Liver (tissue), 9 donors: ENCODE data around the gene IQCM. TPM values are rescaled to one million over a fixed set of nuclear protein-coding genes. Genes with fewer than 3 reads are reported as not detected.

Source experiments
- DNase-seq: peaks from one replicate; pipeline ENCODE4 v3.0.0-alpha.2; 2017; ENCODE audit warnings: low spot score
- H3K27ac ChIP-seq, 2 donors: one replicate each; pipeline ENCODE4 v1.7.0; 2013; ENCODE audit warnings: inconsistent platforms in 2 of 2, low read length in 2 of 2, control low read depth in 1 of 2, low read depth in 1 of 2, mild to moderate bottlenecking in 1 of 2
- H3K27me3 ChIP-seq, 4 donors: one replicate each; pipeline versions ENCODE4 v1.6.1 to v1.7.0; 2013; ENCODE audit warnings: low read length in 3 of 4, inconsistent platforms in 1 of 4, mild to moderate bottlenecking in 1 of 4, moderate library complexity in 1 of 4; ENCODE audit not compliant: control insufficient read depth in 4 of 4, insufficient read depth in 4 of 4
- H3K36me3 ChIP-seq, 4 donors: one replicate each; pipeline versions ENCODE4 v1.6.1 to v1.7.0; 2013; ENCODE audit warnings: low read length in 3 of 4, mild to moderate bottlenecking in 3 of 4, low read depth in 1 of 4, moderate library complexity in 1 of 4; ENCODE audit not compliant: control insufficient read depth in 4 of 4, insufficient read depth in 3 of 4
- H3K4me1 ChIP-seq, 4 donors: one replicate each; pipeline versions ENCODE4 v1.6.1 to v1.7.0; 2013; ENCODE audit warnings: low read length in 3 of 4, mild to moderate bottlenecking in 3 of 4, moderate library complexity in 1 of 4; ENCODE audit not compliant: control insufficient read depth in 4 of 4, insufficient read depth in 4 of 4
- H3K4me3 ChIP-seq, 3 donors: one replicate each; pipeline versions ENCODE4 v1.6.1 to v1.7.0; 2013; ENCODE audit warnings: low read length in 3 of 3, control low read depth in 1 of 3, low read depth in 1 of 3, mild to moderate bottlenecking in 1 of 3
- H3K9ac ChIP-seq, 2 donors: one replicate each; pipeline ENCODE4 v1.7.0; 2013; ENCODE audit warnings: low read length in 2 of 2, mild to moderate bottlenecking in 2 of 2, moderate library complexity in 2 of 2, control low read depth in 1 of 2, low read depth in 1 of 2
- H3K9me3 ChIP-seq, 4 donors: one replicate each; pipeline versions ENCODE4 v1.6.1 to v1.7.0; 2013; ENCODE audit warnings: low read length in 3 of 4; ENCODE audit not compliant: control insufficient read depth in 4 of 4
- EGR1 ChIP-seq, 2 donors: IDR thresholded peaks; 2 replicates each; pipeline ENCODE4 v1.6.1; 2016 to 2018; ENCODE audit warnings: antibody characterized with exemption in 2 of 2, low read depth in 2 of 2
- FOXA2 ChIP-seq: IDR thresholded peaks from 2 replicates; pipeline ENCODE4 v1.6.1; 2016; ENCODE audit warnings: antibody characterized with exemption
- HNF4G ChIP-seq: IDR thresholded peaks from 2 replicates; pipeline ENCODE4 v1.6.1; 2016; ENCODE audit warnings: antibody characterized with exemption
- JUND ChIP-seq, 2 donors: IDR thresholded peaks; 2 replicates each; pipeline ENCODE4 v1.6.1; 2016; ENCODE audit warnings: antibody characterized with exemption in 2 of 2
- NR2F2 ChIP-seq: IDR thresholded peaks from 2 replicates; pipeline ENCODE4 v1.6.1; 2016; ENCODE audit warnings: antibody characterized with exemption
- RAD21 ChIP-seq, 2 donors: IDR thresholded peaks; 2 replicates each; pipeline ENCODE4 v1.6.1; 2016; ENCODE audit warnings: antibody characterized with exemption in 2 of 2, mild to moderate bottlenecking in 2 of 2
- RXRA ChIP-seq, 2 donors: IDR thresholded peaks; 2 replicates each; pipeline ENCODE4 v1.6.1; 2017 to 2018; ENCODE audit warnings: antibody characterized with exemption in 2 of 2, mild to moderate bottlenecking in 1 of 2
- SP1 ChIP-seq: IDR thresholded peaks from 2 replicates; pipeline ENCODE4 v1.6.1; 2018; ENCODE audit warnings: antibody characterized with exemption, mild to moderate bottlenecking
- TAF1 ChIP-seq: conservative IDR thresholded peaks from 2 replicates; pipeline ENCODE4 v1.6.1; 2016; ENCODE audit warnings: antibody characterized with exemption, mild to moderate bottlenecking
- YY1 ChIP-seq: IDR thresholded peaks from 2 replicates; pipeline ENCODE4 v1.6.1; 2016; ENCODE audit warnings: antibody characterized with exemption, mild to moderate bottlenecking
- WGBS: extraction: QIAGEN DNeasy Blood & Tissue Kit; methylation state at CpG from one replicate; pipeline ENCODE4 v1.1.7; 2013; 5-methylcytosine and 5-hydroxymethylcytosine counted together
- polyA plus RNA-seq, 2 donors: library from polyadenylated mRNA; stranded (reverse) in 1 of 2; unstranded in 1 of 2; fragments of 200-250 nt in 1 of 2; fragments of >200 nt in 1 of 2; fragmentation: Nextera tagmentation in 1 of 2; extraction: Ambion mirVana in 1 of 2; gene quantifications; one replicate each; pipeline versions ENCODE4 v1.2.1 to v1.2.3, GENCODE V29; 2013 to 2015
- total RNA-seq, 2 donors: library from RNA; depleted of rRNA; stranded (reverse); fragments of >200 nt; gene quantifications; one replicate each; pipeline ENCODE4 v1.2.3, GENCODE V29; 2014
- TF ChIP-seq, protein P1 (sequence below): IDR thresholded peaks from 2 replicates; pipeline ENCODE4 v1.6.1; 2016; ENCODE audit warnings: antibody characterized with exemption
- TF ChIP-seq, protein P2 (sequence below): IDR thresholded peaks from 2 replicates; pipeline ENCODE4 v1.6.1; 2016; ENCODE audit warnings: antibody characterized with exemption
- TF ChIP-seq, protein P3 (sequence below): fragments of 150-350 bp; IDR thresholded peaks from 2 replicates; pipeline ENCODE4 v1.5.1; 2017; ENCODE audit warnings: improper control_type of control experiment, low read depth, low read length; ENCODE audit not compliant: missing input control
- TF ChIP-seq, protein P4 (sequence below): IDR thresholded peaks from 2 replicates; pipeline ENCODE4 v1.6.1; 2016; ENCODE audit warnings: antibody characterized with exemption, mild to moderate bottlenecking
- donor health status: healthy.
- donor health status: healthy.
- donor health status: healthy.
- donor health status: healthy.
- donor health status: healthy.

The IQCM gene
- total and polyA plus RNA-seq, 4 donors: 0.08 TPM; not detected in 3

DNA sequence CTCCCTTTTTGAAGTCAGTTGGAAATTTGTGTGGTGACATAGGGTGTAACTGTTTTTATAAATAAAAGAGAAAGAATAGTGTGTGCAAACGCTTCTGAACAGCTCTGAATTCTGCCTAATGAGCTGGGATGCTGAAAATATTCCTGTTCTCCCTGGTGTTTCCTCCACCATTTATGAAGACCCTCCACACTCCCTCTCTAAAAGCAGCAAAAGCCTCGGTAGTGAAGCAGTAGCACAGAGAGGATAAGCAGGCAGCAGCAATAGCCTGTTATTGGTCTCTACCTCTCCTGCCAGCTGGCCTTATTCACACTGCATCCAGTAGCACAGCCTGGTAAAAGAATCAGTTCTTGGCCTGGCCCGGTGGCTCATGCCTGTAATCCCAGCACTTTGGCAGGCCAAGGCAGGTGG lies 406.1 kb downstream of the IQCM start:
- no peak overlapping the region for H3K27ac ChIP-seq
- no peaks in the 10 kb centered on the region for H3K9me3 ChIP-seq
- H3K9ac ChIP-seq: no peak overlapping the region
- no peak overlapping the region for H3K4me3 ChIP-seq
- no peak for DNase-seq
- TF ChIP-seq, protein P1, sequence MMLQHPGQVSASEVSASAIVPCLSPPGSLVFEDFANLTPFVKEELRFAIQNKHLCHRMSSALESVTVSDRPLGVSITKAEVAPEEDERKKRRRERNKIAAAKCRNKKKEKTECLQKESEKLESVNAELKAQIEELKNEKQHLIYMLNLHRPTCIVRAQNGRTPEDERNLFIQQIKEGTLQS: no peak
- TF ChIP-seq, protein P2, sequence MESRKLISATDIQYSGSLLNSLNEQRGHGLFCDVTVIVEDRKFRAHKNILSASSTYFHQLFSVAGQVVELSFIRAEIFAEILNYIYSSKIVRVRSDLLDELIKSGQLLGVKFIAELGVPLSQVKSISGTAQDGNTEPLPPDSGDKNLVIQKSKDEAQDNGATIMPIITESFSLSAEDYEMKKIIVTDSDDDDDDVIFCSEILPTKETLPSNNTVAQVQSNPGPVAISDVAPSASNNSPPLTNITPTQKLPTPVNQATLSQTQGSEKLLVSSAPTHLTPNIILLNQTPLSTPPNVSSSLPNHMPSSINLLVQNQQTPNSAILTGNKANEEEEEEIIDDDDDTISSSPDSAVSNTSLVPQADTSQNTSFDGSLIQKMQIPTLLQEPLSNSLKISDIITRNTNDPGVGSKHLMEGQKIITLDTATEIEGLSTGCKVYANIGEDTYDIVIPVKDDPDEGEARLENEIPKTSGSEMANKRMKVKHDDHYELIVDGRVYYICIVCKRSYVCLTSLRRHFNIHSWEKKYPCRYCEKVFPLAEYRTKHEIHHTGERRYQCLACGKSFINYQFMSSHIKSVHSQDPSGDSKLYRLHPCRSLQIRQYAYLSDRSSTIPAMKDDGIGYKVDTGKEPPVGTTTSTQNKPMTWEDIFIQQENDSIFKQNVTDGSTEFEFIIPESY: no peak
- TF ChIP-seq TAF1 (no peak), JUND (IDR thresholded peaks at IDR 0.05) (no peak), NR2F2 (no peak), EGR1 (IDR thresholded peaks at IDR 0.05; ENCODE audit: low read depth in 2 of 2) (no peak), RAD21 (IDR thresholded peaks at IDR 0.05) (no peak), FOXA2 (no peak)
- TF ChIP-seq, protein P3, sequence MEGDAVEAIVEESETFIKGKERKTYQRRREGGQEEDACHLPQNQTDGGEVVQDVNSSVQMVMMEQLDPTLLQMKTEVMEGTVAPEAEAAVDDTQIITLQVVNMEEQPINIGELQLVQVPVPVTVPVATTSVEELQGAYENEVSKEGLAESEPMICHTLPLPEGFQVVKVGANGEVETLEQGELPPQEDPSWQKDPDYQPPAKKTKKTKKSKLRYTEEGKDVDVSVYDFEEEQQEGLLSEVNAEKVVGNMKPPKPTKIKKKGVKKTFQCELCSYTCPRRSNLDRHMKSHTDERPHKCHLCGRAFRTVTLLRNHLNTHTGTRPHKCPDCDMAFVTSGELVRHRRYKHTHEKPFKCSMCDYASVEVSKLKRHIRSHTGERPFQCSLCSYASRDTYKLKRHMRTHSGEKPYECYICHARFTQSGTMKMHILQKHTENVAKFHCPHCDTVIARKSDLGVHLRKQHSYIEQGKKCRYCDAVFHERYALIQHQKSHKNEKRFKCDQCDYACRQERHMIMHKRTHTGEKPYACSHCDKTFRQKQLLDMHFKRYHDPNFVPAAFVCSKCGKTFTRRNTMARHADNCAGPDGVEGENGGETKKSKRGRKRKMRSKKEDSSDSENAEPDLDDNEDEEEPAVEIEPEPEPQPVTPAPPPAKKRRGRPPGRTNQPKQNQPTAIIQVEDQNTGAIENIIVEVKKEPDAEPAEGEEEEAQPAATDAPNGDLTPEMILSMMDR: no peak
- no peaks in the 10 kb centered on the region for H3K36me3 ChIP-seq
- H3K27me3 ChIP-seq: no peaks in the 10 kb centered on the region
- WGBS: 84% methylated on average over 3 of the region's 3 CpGs
- H3K4me1 ChIP-seq: peaks cover 0 to 5% (median 4%) of the 10 kb centered on the region in 4 donors

DNA sequence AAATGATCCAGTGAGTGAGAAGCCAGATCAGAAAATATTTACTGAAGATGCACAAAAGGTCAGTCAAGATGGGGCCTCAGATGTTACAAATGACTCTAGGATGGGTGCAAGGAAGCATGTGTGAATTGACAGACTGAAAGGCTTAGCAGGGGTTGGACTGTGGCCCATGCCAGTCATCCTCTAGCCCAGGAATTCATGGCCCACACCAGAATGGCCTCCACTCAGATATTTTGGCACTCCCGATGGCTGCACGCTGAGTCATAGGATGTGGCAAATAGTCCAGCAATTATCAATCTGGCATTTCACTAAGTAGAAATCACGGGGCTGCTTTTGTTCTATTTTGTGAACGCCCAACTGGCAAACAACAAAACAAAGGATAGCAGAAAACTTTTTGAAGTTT lies 406.5 kb downstream of the IQCM start:
- H3K4me1 ChIP-seq: peaks cover 0 to 7% (median 5%) of the 10 kb centered on the region in 4 donors
- no peak overlapping the region for H3K27ac ChIP-seq
- 53% methylated on average over 4 of the region's 4 CpGs for WGBS
- DNase-seq: no peak
- no peaks in the 10 kb centered on the region for H3K36me3 ChIP-seq
- H3K9me3 ChIP-seq: no peaks in the 10 kb centered on the region
- no peaks in the 10 kb centered on the region for H3K27me3 ChIP-seq
- TF ChIP-seq YY1 (peak; percentile 48), JUND (IDR thresholded peaks at IDR 0.05) (peak in 1 of 2 donors; percentile 24), RAD21 (IDR thresholded peaks at IDR 0.05) (no peak)
- H3K4me3 ChIP-seq: no peak overlapping the region
- no peak overlapping the region for H3K9ac ChIP-seq

DNA sequence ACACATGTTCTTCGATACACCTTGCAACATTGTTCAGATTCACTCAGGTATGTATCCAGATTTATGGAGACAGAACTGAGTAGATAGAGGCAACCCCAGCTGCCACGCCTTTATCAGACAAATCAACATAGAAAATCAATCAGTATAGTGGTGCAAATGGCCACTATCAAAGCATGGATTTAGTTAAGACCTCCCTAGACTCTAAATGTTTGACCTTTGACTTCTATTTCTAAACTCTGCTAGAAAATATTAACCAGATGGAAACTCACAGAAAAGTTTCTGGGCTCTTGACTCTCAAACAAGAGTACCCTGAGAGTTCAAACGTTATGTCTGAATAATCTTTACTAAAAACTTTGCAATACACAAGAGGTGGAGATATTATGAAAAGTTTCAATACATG lies 411.5 kb downstream of the IQCM start:
- peaks cover 0 to 18% (median 12%) of the 10 kb centered on the region in 4 donors for H3K4me1 ChIP-seq
- no peak overlapping the region for H3K27ac ChIP-seq
- no peaks in the 10 kb centered on the region for H3K9me3 ChIP-seq
- H3K9ac ChIP-seq: peak overlapping the region in 1 of 2 donors; percentile 14
- H3K4me3 ChIP-seq: peak overlapping the region in 1 of 3 donors; percentile 23
- DNase-seq: no peak
- WGBS: 30% methylated on average over 3 of the region's 3 CpGs
- no peaks in the 10 kb centered on the region for H3K36me3 ChIP-seq
- no peaks in the 10 kb centered on the region for H3K27me3 ChIP-seq
- TF ChIP-seq EGR1 (IDR thresholded peaks at IDR 0.05; ENCODE audit: low read depth in 2 of 2) (no peak), YY1 (peak; percentile 88), RAD21 (IDR thresholded peaks at IDR 0.05) (peak in 1 of 2 donors; percentile 27), HNF4G (no peak), RXRA (IDR thresholded peaks at IDR 0.05) (peak; percentile 70 to 73), JUND (IDR thresholded peaks at IDR 0.05) (peak; percentile 41 to 46), TAF1 (no peak), SP1 (peak; percentile 75), NR2F2 (peak; percentile 91)
- TF ChIP-seq, protein P4, sequence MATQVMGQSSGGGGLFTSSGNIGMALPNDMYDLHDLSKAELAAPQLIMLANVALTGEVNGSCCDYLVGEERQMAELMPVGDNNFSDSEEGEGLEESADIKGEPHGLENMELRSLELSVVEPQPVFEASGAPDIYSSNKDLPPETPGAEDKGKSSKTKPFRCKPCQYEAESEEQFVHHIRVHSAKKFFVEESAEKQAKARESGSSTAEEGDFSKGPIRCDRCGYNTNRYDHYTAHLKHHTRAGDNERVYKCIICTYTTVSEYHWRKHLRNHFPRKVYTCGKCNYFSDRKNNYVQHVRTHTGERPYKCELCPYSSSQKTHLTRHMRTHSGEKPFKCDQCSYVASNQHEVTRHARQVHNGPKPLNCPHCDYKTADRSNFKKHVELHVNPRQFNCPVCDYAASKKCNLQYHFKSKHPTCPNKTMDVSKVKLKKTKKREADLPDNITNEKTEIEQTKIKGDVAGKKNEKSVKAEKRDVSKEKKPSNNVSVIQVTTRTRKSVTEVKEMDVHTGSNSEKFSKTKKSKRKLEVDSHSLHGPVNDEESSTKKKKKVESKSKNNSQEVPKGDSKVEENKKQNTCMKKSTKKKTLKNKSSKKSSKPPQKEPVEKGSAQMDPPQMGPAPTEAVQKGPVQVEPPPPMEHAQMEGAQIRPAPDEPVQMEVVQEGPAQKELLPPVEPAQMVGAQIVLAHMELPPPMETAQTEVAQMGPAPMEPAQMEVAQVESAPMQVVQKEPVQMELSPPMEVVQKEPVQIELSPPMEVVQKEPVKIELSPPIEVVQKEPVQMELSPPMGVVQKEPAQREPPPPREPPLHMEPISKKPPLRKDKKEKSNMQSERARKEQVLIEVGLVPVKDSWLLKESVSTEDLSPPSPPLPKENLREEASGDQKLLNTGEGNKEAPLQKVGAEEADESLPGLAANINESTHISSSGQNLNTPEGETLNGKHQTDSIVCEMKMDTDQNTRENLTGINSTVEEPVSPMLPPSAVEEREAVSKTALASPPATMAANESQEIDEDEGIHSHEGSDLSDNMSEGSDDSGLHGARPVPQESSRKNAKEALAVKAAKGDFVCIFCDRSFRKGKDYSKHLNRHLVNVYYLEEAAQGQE: peak; percentile 27
- TF ChIP-seq, protein P1: no peak
- TF ChIP-seq, protein P3: no peak
